Stimulated activated CD8-positive, alpha-beta memory T cell treated with anti-CD3 and anti-CD28 coated beads, Interleukin-2, amount 100 ng/mL, for 48 hours (primary cell): ENCODE measurements around the gene HOXB9.

Experiments
- DNase-seq, 2 donors: peaks; one replicate each; pipeline ENCODE4 v3.0.0-alpha.2; 2020; ENCODE audit warnings: low read depth in 2 of 2

HOXB9 gene

GRCh38 chr17:48597778-48598631 is 28.2 kb downstream of the HOXB9 start:
- no peak for DNase-seq

- DNase-seq: no peak
Measured at GRCh38 chr17:48597528-48597777, 28.7 kb downstream of the HOXB9 start.

- DNase-seq: no peak
Measured at GRCh38 chr17:48596735-48597527, 29.2 kb downstream of the HOXB9 start.

- DNase-seq: no peak
Measured at GRCh38 chr17:48596000-48596734, 30.0 kb downstream of the HOXB9 start.

GRCh38 chr17:48595278-48595999 is 30.7 kb downstream of the HOXB9 start:
- no peak for DNase-seq

- DNase-seq: no peak
Measured at GRCh38 chr17:48594538-48595277, 31.4 kb downstream of the HOXB9 start.

GRCh38 chr17:48593840-48594537 is 32.2 kb downstream of the HOXB9 start:
- DNase-seq: peak; percentile 74 to 80

- no peak for DNase-seq
Measured at GRCh38 chr17:48593126-48593829, 32.9 kb downstream of the HOXB9 start, which contains the start of gene HOXB5. HOXB5 (minus strand) TSS chr17:48593779; CDS start chr17:48593682, 97 bp downstream.

- no peak for DNase-seq
Measured at GRCh38 chr17:48592577-48592976, 33.6 kb downstream of the HOXB9 start.

GRCh38 chr17:48592057-48592514 is 34.1 kb downstream of the HOXB9 start:
- DNase-seq: no peak

GRCh38 chr17:48591255-48592056 is 34.7 kb downstream of the HOXB9 start:
- DNase-seq: no peak

GRCh38 chr17:48590607-48591161 is 35.5 kb downstream of the HOXB9 start:
- DNase-seq: no peak

GRCh38 chr17:48589831-48590606 is 36.1 kb downstream of the HOXB9 start, which contains the start of gene HOXB3:
HOXB3 (minus strand) TSS chr17:48590241; CDS start chr17:48552474, 37,767 bp downstream.
- no peak for DNase-seq

- DNase-seq: no peak
Measured at GRCh38 chr17:48589060-48589830, 36.9 kb downstream of the HOXB9 start.

- DNase-seq: no peak
Measured at GRCh38 chr17:48588528-48588927, 37.6 kb downstream of the HOXB9 start.

- no peak for DNase-seq
Measured at GRCh38 chr17:48588074-48588415, 38.1 kb downstream of the HOXB9 start.
